ENCODE data around the gene OR6S1.
A peak's percentile ranks its signal among the peaks of the same experiment; 100 is the strongest.
"Not testable (repeated sequence)": the region's sequence is repeated elsewhere in the genome, so short reads cannot be mapped to it uniquely, and the experiment has no call there.

OR6S1 gene

DNA sequence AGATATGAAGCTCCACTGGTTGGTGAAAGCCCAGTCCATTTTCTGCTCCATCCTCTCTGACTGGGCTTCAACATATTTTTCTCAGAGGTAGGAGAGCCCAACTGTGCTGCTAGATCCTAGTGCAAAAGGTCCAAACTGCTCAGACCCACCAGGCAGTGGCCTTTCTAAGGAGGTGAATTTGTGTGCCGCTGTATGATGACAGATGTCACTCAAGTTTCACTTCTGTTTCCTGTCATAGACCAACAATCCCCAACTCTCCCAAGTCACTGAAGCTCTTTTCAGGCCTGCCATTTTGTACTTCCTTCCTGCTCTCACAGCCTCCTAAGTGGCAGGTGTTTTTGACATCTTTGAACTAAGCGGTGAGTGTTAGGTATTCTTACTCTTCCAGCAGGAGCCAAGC is 26.5 kb upstream of the OR6S1 start:
- no peak for DNase-seq

DNA sequence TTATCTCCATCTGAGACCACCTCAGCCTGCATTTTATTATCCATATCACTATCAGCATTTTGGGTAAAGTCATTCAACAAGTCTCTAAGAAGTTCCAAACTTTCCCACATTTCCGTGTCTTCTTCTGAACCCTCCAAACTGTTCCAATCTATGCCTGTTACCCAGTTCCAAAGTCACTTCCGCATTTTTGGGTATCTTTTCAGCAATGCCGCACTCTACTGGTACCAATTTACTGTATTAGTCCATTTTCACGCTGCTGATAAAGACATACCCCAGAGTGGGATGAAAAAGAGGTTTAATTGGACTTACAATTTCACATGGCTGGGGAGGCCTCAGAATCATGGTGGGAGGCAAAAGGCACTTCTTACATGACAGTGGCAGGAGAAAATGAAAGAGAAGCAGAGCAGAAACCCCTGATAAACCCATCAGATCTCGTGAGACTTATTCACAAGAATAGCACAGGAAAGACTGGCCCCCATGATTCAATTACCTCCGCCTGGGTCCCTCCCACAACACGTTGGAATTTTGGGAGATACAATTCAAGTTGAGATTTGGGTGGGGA is 25.0 kb upstream of the OR6S1 start:
- not testable (repeated sequence) for DNase-seq

DNA sequence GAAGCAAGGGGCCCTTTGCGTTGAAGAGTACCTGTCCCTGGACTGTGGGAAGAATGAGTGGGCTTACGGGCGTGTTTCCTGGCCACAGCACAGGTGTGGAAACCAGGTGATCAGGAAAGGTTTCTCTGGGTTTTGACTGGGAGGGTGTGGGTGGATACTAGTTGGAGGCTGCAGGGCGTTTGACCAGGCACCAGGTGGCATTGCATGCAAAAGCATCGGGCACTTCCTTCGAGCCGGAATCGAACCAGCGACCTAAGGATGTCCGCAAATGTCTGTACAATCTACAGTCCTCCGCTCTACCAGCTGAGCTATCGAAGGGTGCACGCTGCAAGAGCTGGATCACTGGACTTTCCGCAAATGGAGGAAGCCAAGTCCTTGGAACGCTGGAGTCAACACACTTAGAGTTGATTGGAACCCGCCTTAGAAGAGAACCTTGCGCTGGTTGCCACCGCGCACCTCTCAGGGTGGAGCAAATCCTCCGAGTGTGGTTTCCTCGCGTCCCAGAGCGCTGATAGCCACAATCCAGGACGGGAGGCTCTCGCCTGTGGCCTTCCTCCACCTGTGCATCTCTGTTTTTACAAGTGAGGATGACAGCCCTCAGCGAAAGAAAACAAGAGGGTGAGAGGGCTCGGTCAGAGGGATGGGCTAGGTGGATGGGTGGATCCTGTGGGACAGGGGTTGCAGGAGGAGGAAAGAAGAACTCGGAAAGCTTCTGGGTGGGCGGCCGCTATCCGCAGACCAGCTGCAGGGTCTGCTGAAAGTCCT is 21.7 kb upstream of the OR6S1 start:
- peak; percentile 52 for DNase-seq

DNA sequence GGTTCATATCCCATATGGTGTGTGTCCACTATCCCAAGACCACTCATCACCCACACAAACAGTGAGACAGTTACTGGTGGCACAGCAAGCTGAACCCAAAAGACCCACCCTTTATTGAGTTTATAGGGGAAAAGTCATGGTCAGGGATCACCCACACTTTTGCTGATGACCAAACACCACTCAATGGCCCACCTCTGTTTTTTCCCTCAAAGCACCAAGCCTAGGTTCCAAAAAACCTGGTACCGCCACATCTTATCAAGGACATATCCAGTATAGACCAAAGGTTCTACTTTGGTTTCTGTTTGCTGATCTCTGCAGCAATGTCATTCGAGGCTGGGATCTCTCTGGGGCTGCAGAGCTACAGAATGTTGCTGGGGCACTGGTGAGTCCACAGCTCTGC is 19.7 kb upstream of the OR6S1 start:
- no peak for DNase-seq

- DNase-seq, result no peak
These were observed 18.4 kb upstream of the OR6S1 start for GRCh38 chr14:20659813-20660395.

GRCh38 chr14:20659336-20659735 is 17.8 kb upstream of the OR6S1 start:
- no peak for DNase-seq

DNA sequence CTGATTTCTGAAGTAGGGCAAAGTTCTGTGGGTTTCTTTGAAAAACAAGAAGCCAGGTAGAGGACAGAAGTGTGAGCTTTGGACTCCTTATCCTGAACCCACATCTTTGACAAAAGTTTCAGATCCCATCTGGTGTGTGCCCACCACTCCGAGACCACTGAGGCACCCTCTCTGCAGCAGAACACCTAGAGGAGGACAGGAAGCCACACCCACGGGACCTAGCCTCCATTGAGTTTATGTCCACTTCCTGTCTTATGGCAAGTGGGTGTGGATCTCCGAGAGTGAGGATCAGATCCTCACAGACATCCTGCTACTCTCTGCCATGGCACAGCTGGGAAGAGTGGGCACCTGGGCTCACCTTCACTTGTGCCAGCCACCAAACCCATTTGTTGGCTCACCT is 16.8 kb upstream of the OR6S1 start:
- DNase-seq, result no peak

DNA sequence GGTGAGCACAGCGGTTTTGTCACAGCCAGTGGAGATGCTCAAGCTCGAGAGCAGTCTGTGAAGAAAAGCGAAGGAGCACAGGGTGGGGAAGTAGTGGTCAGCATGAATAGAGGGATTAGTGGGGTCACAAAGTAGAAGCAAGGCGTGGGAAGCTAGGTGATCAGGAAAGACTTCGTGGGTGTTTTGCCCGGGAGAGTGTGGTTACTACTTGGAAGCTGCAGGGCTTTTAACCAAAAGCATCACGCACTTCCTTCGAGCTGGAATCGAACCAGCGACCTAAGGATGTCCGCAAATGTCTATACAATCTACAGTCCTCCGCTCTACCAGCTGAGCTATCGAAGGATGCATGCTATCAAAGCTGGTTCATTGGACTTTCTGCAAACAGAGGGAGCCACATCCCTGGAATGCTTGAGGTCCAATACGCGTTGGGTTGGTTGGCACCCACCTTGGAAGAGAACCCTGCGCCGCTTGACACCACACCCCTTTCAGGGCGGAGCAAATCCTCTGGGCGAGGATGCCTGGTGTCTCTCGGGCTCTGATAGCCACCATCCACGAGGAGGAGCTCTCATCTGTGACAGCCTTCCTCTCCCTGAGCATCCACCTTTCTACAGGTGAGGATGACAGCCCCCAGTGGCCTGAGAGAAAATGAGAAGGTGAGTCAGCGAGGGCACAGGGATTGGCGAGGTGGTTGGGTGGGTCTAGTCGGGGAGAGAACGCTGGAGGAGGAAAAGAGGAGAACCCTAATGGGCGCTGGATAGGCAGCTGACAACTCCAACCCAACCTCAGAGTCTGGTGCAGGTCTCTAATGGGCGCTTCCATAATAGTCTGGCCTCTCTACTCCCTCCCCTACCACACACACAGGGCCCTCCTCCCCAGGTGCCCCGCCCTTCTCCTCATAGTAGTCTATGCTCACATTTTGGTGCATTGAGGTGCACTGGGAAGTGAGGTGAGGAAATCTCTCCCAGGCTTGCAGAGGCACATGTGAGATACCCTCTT is 16.0 kb upstream of the OR6S1 start:
- peak; percentile 20 for DNase-seq

GRCh38 chr14:20656274-20656673 is 14.8 kb upstream of the OR6S1 start:
- DNase-seq, result no peak

DNA sequence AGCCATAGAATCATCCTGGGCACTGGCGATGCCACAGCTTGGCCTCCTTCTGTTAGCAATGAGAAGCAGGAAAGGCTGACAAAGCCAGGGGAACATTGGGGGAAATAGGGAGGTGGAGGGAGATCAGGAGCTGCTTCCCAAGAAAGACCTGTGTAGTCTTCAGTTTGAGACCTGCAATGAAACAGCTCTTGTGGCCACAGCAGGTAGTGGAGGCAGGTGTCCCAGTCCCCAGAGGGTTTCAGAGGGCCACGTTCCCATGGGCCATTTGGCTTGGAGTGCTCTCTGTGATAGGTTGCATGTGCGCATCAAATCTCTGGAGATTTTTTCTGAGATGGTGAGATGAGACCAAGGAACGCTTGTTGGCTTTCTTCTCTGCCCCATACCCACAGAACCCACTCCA is 14.4 kb upstream of the OR6S1 start:
- no peak for DNase-seq

DNA sequence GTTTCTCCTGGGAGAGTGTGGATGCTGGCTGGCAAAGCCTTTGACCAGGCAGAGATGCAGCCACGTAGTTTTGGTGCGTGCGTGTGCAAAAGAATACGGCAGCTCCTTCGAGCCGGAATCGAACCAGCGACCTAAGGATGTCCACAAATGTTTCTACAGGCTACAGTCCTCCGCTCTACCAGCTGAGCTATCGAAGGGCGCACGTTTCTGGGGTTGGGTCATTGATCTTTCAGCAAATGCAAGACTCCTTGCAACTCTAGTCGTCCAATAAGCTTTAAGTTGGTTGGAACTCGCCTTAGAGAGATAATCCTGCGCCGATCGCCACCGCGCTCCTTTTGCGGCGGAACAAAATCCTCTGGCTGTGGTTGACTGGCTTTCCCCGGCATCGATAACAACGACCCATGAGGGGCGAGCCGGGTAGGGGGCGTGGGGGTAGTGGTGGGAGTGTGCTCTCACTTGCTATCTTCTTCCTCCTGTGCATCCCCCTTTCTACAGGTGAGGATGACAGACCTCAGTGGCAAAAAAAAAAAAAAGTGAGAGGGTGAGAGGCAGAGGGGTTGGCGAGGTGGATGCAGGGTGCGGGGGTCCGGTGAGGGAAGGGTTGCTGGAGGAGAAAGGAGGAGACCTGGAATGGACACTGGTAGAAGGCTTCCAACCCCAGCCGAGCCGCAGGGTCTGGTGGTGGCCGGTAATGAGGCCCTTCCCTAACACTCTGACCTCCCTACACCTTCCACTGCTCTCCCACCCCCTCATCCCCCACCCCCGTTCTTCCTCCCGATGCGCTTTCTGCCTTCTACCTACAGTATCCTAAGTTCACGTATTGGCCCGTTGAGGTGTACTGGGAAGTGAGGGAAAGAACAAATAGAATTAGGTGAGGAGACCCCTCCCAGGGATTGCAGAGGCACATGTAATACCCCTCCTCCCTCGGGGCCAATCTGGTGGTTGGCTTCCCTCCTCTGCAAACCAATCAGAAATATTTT is 11.8 kb upstream of the OR6S1 start:
- no peak for DNase-seq

- DNase-seq, result no peak
These were observed 4.0 kb upstream of the OR6S1 start for GRCh38 chr14:20645481-20645880.

GRCh38 chr14:20644520-20644919 is 3.0 kb upstream of the OR6S1 start:
- DNase-seq, result no peak

DNA sequence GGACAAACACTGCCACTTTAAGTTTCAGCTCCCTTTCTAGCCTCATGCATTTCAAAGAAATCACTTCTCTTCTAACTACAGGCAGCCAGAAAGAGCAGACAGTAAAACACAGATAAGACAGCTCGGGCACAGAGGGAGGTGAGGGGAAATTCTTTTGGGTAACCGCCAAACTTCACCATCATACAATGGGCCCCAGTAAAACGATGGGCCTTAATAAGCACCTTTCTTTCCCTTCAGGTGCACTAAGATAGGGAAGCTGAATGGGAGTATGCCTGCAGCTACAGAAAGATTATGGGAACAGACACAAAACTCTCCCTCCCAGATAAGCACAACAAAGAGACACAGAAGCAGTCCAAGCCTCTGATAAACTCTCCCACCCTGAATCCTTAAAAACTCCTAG is 1.3 kb upstream of the OR6S1 start:
- not testable (repeated sequence) for DNase-seq

GRCh38 chr14:20642182-20642581 is 691 bp upstream of the OR6S1 start:
- DNase-seq, result no peak

- DNase-seq, result peak; percentile 51
These were observed 8.4 kb downstream of the OR6S1 start for GRCh38 chr14:20632831-20633691.

GRCh38 chr14:20632448-20632830 is 9.1 kb downstream of the OR6S1 start:
- DNase-seq, result no peak

DNA sequence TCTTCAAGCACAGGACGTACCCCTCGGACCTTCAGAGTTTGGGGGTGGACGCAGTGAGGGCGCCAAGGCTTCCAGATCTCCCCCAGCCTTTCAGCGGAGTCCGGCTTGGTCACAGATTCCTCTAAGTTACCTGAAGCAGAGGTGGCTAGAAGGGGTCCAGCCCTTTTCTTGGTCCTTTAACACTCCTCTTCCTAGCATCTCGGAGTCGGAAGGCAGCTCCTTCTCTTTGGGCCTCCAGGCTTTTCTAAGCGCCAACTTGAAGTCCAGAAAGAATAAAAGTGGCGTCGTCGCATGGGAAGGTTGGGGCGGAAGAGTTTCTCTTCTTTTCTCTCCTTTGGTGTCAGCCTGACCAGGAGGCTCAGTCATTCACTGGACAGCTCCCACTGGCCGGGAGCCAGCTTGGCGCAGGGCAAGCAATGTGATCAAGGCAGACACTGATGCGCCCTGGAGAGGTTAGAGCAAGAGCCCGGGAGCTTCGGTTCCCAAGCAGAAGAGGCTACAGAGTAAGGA is 9.6 kb downstream of the OR6S1 start:
- no peak for DNase-seq

GRCh38 chr14:20631023-20631879 is 10.2 kb downstream of the OR6S1 start:
- DNase-seq, result peak; percentile 56

Measured in NCI-H146 (cell line).